ENCODE results near the gene AOPEP. TPM values are rescaled to one million over a fixed set of nuclear protein-coding genes. Genes with fewer than 3 reads are reported as not detected.

AOPEP gene
- total RNA-seq, 2 donors from 2014 or later, result 40.4 to 42.1 TPM

DNA sequence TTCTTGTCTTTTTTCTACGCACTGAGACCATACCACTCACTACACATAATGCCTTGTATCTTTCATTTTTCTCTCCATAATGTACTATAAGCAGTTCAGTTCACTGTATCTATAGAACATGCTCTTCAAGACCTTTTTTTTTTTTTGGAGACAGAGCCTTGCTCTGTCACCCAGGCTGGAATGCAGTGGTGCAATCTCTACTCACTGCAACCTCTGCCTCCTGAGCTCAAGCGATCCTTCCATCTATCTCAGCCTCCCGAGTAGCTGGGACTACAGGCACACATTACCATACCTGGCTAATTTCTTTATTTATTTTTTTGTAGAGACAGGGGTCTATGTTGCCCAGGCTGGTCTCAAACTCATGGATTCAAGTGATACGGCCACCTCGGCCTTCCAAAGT is 382.3 kb downstream of the AOPEP start:
- DNase-seq (no peak), ATAC-seq (no peak)
- intact Hi-C loops (cut with DNase I, micrococcal nuclease), result no loop called here

GRCh38 chr9:95109456-95109855 is 383.0 kb downstream of the AOPEP start:
- intact Hi-C loops (cut with DNase I, micrococcal nuclease), result no loop called here
- DNase-seq (no peak), ATAC-seq (no peak)

DNA sequence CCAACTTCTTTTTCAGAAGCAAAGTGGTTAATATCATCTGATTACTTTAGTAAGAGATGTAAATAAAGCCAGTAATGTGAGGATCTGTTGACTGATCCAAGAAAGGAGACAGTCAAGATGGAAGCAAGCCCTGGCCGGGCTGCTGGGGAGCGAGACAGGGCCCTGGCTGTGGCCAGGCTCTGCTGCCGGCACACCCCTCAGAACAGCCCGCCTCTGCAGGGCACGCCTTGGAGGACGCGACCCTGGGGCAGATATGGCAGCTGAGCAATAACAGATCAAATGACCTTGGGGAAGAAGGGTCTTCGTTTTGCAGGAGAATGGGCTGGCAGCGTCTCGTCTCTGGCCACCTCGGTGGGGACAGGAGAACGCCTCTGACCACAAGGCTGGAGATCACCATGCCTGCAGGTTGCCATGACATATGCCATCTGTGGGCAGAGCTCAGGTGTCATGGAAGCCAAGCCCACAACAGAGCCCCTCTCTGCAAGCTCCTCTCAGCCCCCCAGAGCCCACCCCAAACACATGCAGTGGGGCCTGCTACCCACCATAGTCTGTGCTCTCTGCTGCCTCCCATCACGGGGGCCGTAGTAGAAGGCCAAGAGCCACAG is 384.5 kb downstream of the AOPEP start:
- intact Hi-C loops (cut with DNase I, micrococcal nuclease), result no loop called here

DNA sequence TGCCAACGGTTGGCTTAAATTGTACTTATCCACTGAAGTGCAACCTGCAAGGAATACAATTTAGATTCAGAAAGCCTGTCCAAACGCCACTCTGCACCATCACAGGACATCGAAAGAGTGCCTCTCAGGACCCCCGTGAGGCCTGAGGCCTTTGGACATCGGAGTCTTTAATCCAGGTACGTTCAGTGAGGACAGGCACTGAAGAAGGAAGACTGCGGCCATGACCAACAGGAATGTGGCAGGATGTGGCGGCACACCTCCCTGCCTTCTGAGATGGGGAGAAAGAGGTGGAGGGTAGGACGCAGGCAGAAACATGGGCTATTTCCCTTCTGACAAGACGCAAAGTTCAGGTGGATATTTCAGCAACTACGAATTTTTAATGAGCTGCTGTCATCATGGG is 385.2 kb downstream of the AOPEP start:
- no peak for ATAC-seq

More for the DNA sequence above, 384.5 kb downstream of the AOPEP start:
- DNase-seq, result no peak
- no peak for ATAC-seq

GRCh38 chr9:95112436-95113280 is 386.2 kb downstream of the AOPEP start:
- DNase-seq, result no peak

More for the DNA sequence above, 385.2 kb downstream of the AOPEP start:
- no peak for DNase-seq
- intact Hi-C loops (cut with DNase I, micrococcal nuclease), result no loop called here

DNA sequence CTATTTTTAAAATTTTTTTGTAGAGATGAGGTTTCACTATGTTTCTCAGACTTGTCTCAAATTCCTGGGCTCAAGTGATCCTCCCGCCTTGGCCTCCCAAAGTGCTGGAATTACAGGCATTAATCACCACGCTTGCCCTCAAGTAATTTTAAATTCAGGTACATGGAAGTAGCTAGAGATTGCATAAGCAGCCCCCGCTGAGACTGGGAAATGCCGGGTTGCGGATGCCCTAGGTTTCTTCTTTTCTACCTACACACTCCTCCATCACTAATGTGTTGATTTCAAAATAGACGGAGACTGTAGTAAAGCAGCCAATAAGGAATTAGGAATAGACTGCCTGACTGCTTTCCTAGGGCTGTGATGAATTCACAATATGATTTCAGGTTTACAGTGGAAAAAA is 388.6 kb downstream of the AOPEP start:
- intact Hi-C loops (cut with DNase I, micrococcal nuclease), result no loop called here
- DNase-seq, result no peak

More at GRCh38 chr9:95112436-95113280, 386.2 kb downstream of the AOPEP start:
- no peak for ATAC-seq
- intact Hi-C loops (cut with DNase I, micrococcal nuclease), result no loop called here

DNA sequence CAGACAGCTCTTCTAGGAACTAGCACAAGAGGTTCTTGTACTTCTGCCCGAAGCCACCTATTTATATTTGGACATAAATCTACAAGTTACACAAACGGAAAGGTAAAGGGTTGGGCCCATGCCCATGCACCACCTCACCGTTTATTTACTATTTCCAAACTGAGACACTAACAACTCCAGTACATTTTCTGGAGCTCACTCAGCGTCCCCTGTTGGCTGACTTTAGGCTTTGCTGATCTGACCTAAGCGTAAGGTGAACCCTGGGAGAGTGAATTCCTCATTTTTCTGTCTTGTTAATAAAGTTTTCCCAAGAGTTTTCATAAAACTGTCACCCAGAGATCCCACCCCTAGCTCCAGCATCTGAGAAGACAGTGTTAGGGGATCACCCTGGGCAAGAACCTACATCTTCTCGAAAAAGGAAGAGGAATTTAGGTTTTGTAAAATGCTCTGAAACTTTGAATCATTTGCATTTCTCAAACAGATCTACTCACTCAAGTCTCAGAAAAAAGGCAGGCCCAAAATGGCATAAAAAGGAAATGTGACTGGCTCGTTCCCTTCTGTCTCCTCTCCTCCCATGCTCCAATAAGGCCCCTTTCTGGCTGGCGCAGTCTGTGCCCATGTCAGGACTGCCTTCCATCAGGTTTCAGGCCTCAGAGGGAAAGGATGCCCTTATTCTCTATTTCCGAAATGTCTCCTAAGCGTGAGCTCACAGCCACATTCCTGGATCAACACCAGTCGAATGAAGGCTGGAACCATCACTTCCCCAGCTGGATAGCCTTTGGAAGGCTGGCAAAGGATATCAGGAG is 389.7 kb downstream of the AOPEP start:
- ATAC-seq (peak; percentile 87), DNase-seq (peak in 1 of 2 donors; percentile 37)
- intact Hi-C loops (cut with DNase I, micrococcal nuclease), result no loop called here

More for the DNA sequence above, 388.6 kb downstream of the AOPEP start:
- no peak for ATAC-seq

DNA sequence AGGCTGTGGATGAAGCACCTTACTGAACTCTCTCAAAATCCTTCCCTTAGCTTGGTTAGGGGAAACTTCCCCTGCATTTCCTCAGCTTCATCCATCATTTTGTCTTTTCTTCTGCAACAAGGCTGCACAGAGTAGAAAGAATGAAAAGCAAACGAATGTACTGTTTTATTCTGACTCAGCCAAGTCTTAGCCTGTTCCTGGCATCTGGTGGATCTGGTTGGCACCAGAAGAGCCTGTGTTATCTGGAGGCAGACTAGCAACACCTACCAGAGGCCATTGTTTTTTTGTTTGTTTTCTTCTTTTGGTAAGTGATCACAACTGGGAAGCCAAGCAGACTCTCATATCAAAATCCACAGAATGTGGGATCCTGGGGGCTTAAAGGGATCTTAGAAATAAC is 390.3 kb downstream of the AOPEP start:
- ATAC-seq, result no peak
- no peak for DNase-seq
- intact Hi-C loops (cut with DNase I, micrococcal nuclease), result no loop called here

DNA sequence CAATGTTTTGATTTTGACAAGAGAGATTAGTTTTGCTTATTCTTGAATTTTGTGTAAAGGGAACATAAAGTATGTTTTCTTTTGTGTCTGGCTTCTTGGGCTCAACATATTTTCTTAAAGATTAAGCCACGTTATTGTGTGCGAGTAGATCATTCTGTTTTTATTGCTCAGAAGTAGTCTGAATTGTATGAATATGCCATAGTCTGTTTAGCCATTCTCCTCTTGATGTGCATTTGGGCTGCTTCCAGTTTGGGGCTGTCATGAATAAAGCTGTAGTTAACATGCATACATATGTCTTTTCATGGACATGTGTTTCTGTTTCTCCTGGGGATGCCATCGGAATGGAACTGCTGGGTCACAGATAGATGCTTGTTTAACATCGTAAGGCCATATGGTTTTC is 392.1 kb downstream of the AOPEP start:
- intact Hi-C loops (cut with DNase I, micrococcal nuclease), result no loop called here
- DNase-seq, result no peak
- no peak for ATAC-seq

GRCh38 chr9:95120781-95121370 is 394.4 kb downstream of the AOPEP start:
- ATAC-seq (no peak), DNase-seq (no peak)
- intact Hi-C loops (cut with DNase I, micrococcal nuclease), result no loop called here

DNA sequence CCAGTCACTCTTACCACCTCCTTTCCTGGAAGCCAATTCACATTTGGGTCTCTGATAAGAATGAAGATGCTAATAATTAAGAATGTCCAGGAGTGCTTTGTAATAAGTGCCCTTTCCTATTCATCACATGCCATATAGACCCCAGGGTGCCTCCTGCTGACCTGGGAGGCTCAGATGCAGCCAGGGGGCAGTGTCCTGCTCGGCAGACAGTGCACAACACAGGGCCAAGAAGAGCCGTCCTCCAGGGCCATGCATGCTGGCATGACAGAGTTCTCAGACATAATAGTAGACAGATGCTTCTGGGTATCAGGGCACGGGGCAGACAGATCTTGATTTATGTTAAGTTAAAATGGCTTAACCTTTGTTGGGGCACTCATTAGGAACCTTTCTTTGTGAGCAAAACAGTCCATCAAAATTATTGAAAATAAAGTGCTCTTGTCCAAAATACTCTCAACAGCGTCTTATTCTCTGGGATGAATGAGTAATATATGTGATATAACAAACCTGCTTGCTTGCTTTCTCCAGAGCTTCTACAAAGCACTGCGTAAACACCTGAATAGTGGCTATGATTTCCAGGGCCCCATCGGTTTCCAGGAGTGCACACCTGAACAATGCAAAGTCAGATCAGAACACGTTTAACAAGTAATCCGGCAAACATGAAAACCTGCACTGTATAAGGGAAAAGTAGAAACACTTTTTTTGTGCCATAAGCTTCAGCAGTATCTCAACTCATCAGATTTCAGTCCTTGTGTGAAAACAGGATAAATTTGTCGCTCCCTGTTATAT is 398.3 kb downstream of the AOPEP start:
- intact Hi-C loops (cut with DNase I, micrococcal nuclease), result no loop called here
- DNase-seq, result no peak
- ATAC-seq, result no peak

- intact Hi-C loops (cut with DNase I, micrococcal nuclease), result no loop called here
- no peak for ATAC-seq
- DNase-seq, result no peak
Measured at GRCh38 chr9:95125652-95126051, 399.2 kb downstream of the AOPEP start.

DNA sequence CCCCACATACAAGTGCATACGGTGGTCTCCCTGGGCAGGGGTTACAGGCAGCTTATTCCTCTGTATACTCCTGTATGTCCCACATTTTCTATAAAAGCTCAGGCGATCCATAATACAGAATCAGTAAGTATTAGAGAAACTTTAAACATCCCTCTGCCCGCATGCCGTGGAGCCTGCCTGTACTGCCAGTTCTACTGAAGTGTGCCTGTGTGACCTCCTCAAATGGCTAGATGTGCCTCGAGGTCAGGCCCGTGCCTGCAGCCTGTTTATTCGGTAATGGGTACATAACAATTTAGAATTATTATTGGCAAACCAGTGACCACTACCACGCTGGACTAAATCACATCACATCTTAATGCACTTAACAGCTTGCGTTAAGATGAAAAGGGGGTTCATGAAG is 400.2 kb downstream of the AOPEP start:
- intact Hi-C loops (cut with DNase I, micrococcal nuclease), result no loop called here
- DNase-seq, result no peak

DNA sequence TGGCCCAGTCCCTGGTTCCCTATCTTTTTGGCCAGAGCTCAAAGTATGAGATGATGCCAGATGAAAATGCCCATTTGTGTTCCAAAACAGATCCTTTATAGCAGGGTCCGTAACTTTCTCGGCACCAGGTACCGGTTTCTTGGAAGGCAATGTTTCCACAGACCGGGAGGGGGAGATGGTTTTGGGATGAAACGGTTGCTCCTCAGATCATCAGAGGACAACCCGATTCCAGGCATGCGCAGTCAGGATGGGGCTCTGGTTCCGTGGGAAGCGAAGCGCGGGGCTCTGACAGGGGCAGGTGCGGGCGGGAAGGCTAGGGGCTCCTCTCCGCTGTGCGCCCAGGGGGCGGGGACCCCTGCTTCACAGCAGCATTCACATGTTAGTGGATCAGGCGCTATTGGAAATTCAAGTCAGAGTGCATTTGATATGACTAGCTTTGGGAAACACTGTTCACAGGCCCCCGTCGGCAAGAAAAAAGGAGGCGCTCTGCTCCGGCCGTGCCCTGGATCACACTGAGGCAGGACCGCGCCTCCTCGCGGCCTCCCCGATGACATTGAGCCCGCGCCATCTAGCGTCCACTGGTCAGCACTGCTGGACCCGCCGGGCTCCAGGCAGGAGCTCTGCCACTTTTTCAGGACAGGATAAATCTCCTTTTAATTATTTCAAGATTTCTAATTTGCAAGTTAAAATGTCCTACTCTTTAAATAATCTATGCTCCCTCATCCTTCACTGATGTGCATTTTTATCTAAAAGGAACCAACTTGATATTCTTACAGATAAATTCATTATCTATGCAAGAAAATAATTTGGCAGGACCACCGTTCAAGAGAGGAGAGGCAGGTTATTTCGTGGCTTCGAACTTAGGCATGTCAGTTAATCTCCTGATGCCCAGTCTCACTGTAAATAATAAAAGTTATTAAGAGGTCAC is 401.0 kb downstream of the AOPEP start:
- peak; percentile 77 to 90 for DNase-seq
- intact Hi-C loops (cut with DNase I, micrococcal nuclease), result no loop called here
- ATAC-seq, result peak; percentile 88

More for the DNA sequence above, 400.2 kb downstream of the AOPEP start:
- ATAC-seq, result no peak

DNA sequence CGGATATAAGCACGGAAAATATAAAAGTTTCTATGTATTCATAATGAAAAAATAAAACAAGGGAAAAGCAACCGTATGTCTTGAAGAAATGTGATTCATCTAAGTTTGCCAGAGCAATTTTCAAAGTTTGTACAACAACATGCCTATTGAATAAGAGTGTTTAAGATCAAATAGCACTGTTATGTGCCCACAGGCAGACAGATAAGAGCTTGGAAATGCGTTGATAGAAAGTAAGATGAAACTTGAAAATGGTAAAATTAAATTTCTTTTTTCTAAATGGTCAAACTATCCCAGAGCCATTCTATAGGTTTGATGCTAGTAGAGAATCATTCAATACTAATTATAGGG is 401.7 kb downstream of the AOPEP start:
- DNase-seq (no peak), ATAC-seq (no peak)

GRCh38 chr9:95129476-95130291 is 403.2 kb downstream of the AOPEP start:
- peak; percentile 43 for ATAC-seq
- DNase-seq, result no peak
- intact Hi-C loops (cut with DNase I, micrococcal nuclease), result loop anchor here in 1 of 2 donors (5.0 kb wide), 2 partner anchors 347 to 447 kb away; no protein-coding TSS in a partner anchor

More for the DNA sequence above, 401.7 kb downstream of the AOPEP start:
- intact Hi-C loops (cut with DNase I, micrococcal nuclease), result no loop called here
